CD14-positive monocyte (primary cell): ENCODE measurements around the gene MAMLD1. TPM values are rescaled to one million over a fixed set of nuclear protein-coding genes. Genes with fewer than 3 reads are reported as not detected.

ENCODE experiments used
- DNase-seq, 3 donors: peaks; one replicate each; pipeline ENCODE4 v3.0.0-alpha.2; 2011 to 2022
- H2AFZ ChIP-seq: 2 replicates; pipeline ENCODE4 v1.6.0; 2012; ENCODE audit warnings: mild to moderate bottlenecking, low read depth, low read length, inconsistent platforms; ENCODE audit not compliant: insufficient read depth, poor library complexity, severe bottlenecking
- H3K27ac ChIP-seq, 2 donors: 1 replicate in 1 of 2; 2 replicates in 1 of 2; pipeline ENCODE4 v1.5.1; 2012 to 2013; ENCODE audit warnings: low read length in 2 of 2, control low read depth in 1 of 2, inconsistent platforms in 1 of 2, low read depth in 1 of 2, mild to moderate bottlenecking in 1 of 2
- H3K27me3 ChIP-seq, 2 donors: one replicate each; pipeline versions ENCODE4 v1.6.0 to v1.6.1; 2011 to 2013; ENCODE audit warnings: low read length in 2 of 2; ENCODE audit not compliant: control insufficient read depth in 2 of 2, insufficient read depth in 2 of 2
- H3K36me3 ChIP-seq, 2 donors: replicated peaks in 1 of 2; 1 replicate in 1 of 2; 2 replicates in 1 of 2; pipeline versions ENCODE4 v1.5.1 to v1.6.1; 2012 to 2013; ENCODE audit warnings: low read length in 2 of 2, control low read depth in 1 of 2, inconsistent platforms in 1 of 2, mild to moderate bottlenecking in 1 of 2; ENCODE audit not compliant: insufficient read depth in 2 of 2, control insufficient read depth in 1 of 2
- H3K4me1 ChIP-seq, 2 donors: 1 replicate in 1 of 2; 2 replicates in 1 of 2; pipeline versions ENCODE4 v1.5.1 to v1.6.1; 2012 to 2013; ENCODE audit warnings: low read length in 2 of 2, control low read depth in 1 of 2, inconsistent platforms in 1 of 2, mild to moderate bottlenecking in 1 of 2, moderate library complexity in 1 of 2; ENCODE audit not compliant: insufficient read depth in 2 of 2, control insufficient read depth in 1 of 2
- H3K4me2 ChIP-seq: replicated peaks from 2 replicates; pipeline ENCODE3; 2012; ENCODE audit warnings: low read length, moderate library complexity, mild to moderate bottlenecking; ENCODE audit not compliant: poor library complexity, severe bottlenecking; ENCODE audit errors: extremely low read depth
- H3K4me3 ChIP-seq, 3 experiments: fragments of 200-600 bp in 1 of 3; sonication (generic) in 1 of 3; replicated peaks in 1 of 3; 1 replicate in 2 of 3; 2 replicates in 1 of 3; pipeline ENCODE4 v1.5.1; 2011 to 2013; ENCODE audit warnings: low read length in 3 of 3, mild to moderate bottlenecking in 3 of 3, control low read depth in 2 of 3, low read depth in 2 of 3, inconsistent platforms in 1 of 3, moderate library complexity in 1 of 3
- H3K79me2 ChIP-seq: 2 replicates; pipeline ENCODE4 v1.6.0; 2012; ENCODE audit warnings: mild to moderate bottlenecking, control low read depth, inconsistent platforms, low read length, moderate library complexity; ENCODE audit not compliant: insufficient read depth
- H3K9ac ChIP-seq: 2 replicates; pipeline ENCODE4 v1.6.0; 2017; ENCODE audit warnings: low read length, mild to moderate bottlenecking; ENCODE audit not compliant: insufficient read depth, poor library complexity, severe bottlenecking
- H3K9me3 ChIP-seq, 2 donors: replicated peaks in 1 of 2; 1 replicate in 1 of 2; 2 replicates in 1 of 2; pipeline versions ENCODE4 v1.5.1 to v1.6.1; 2012 to 2013; ENCODE audit warnings: low read length in 2 of 2, control low read depth in 1 of 2; ENCODE audit not compliant: control insufficient read depth in 1 of 2, insufficient read depth in 1 of 2
- H4K20me1 ChIP-seq: 2 replicates; pipeline ENCODE4 v1.6.0; 2012; ENCODE audit warnings: mild to moderate bottlenecking, low read length, control low read depth, moderate library complexity; ENCODE audit not compliant: insufficient read depth
- H3K27ac Mint-ChIP-seq, 7 donors: one replicate each; pipeline ENCODE4 v1.8.0; 2020; ENCODE audit warnings: mild to moderate bottlenecking in 7 of 7, mixed read lengths in 7 of 7, moderate library complexity in 6 of 7, inconsistent platforms in 2 of 7
- H3K27me3 Mint-ChIP-seq, 3 donors: one replicate each; pipeline ENCODE4 v1.8.0; 2021 to 2022; ENCODE audit warnings: low read depth in 3 of 3, mild to moderate bottlenecking in 3 of 3, mixed read lengths in 3 of 3, moderate library complexity in 3 of 3, inconsistent platforms in 1 of 3
- H3K36me3 Mint-ChIP-seq, 2 donors: one replicate each; pipeline ENCODE4 v1.8.0; 2020; ENCODE audit warnings: mixed read lengths in 2 of 2, inconsistent platforms in 1 of 2, mild to moderate bottlenecking in 1 of 2
- H3K4me1 Mint-ChIP-seq: one replicate; pipeline ENCODE4 v1.8.0; 2020; ENCODE audit warnings: mild to moderate bottlenecking, mixed read lengths
- H3K4me3 Mint-ChIP-seq, 2 donors: one replicate each; pipeline ENCODE4 v1.8.0; 2020; ENCODE audit warnings: mild to moderate bottlenecking in 2 of 2, mixed read lengths in 2 of 2, moderate library complexity in 1 of 2
- H3K9me3 Mint-ChIP-seq, 7 donors: one replicate each; pipeline ENCODE4 v1.8.0; 2020 to 2022; ENCODE audit warnings: mixed read lengths in 7 of 7, mild to moderate bottlenecking in 6 of 7, moderate library complexity in 6 of 7, inconsistent platforms in 2 of 7
- WGBS: methylation state at CpG from one replicate; pipeline ENCODE4 v1.1.5; 2013; ENCODE audit warnings: missing lambda C conversion rate; ENCODE audit not compliant: insufficient coverage; 5-methylcytosine and 5-hydroxymethylcytosine counted together
- intact Hi-C, 2 donors: fragments of 100-400 bp; cut with micrococcal nuclease; formaldehyde crosslinking; loops; one replicate each; pipeline versions ENCODE4 v1.15.0 to v1.15.1; 2023
- polyA plus RNA-seq, 3 donors: library from polyadenylated mRNA; depleted of rRNA in 1 of 3; unstranded in 2 of 3; stranded (reverse) in 1 of 3; fragments of 300-500 nt in 2 of 3; fragments of >200 nt in 1 of 3; fragmentation: Illumina TruSeq in 2 of 3; gene quantifications; 1 replicate in 2 of 3; 2 replicates in 1 of 3; pipeline ENCODE4 v1.2.3, GENCODE V29; 2012 to 2021
- TF ChIP-seq, protein P1 (sequence below): fragments of 200-600 bp; IDR thresholded peaks from one replicate; pipeline ENCODE4 v1.8.0; 2022; ENCODE audit warnings: antibody characterized with exemption, mild to moderate bottlenecking

MAMLD1 gene
- polyA plus RNA-seq, 3 donors: not detected

DNA sequence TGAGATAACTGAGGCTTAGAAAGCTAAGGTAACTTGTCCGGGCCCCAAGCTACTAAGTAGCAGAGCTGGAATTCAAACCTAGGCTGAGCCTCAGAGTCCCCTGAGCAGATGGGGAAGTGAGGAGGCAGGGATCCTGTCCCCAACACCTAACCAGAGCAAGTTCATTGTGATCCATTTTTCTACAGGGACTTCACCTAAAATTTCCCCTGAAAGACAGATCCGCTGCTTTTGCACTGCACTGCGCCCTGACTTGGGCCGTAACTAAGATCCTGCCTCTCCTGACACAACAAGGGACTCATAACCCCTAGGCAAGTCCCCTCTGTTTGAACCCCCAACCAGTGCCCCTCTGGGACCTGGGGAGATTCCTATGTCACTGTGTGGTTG lies 179.7 kb downstream of the MAMLD1 start:
- Mint-ChIP-seq H3K4me3 (no peak overlapping the region), H3K27me3 (no peaks in the 10 kb centered on the region), H3K27ac (no peak overlapping the region), H3K4me1 (peaks cover 12% of the 10 kb centered on the region), H3K36me3 (no peaks in the 10 kb centered on the region), H3K9me3 (peaks cover 0 to 12% (median 0%) of the 10 kb centered on the region in 7 donors)
- Histone ChIP-seq H3K36me3 (no peaks in the 10 kb centered on the region), H3K9me3 (no peaks in the 10 kb centered on the region), H3K4me3 (no peak overlapping the region), H3K4me2 (no peak overlapping the region), H3K9ac (no peak overlapping the region), H3K27ac (no peak overlapping the region), H2AFZ (no peak overlapping the region), H3K27me3 (no peaks in the 10 kb centered on the region), H4K20me1 (no peaks in the 10 kb centered on the region), H3K79me2 (no peaks in the 10 kb centered on the region), H3K4me1 (peaks cover 17 to 18% of the 10 kb centered on the region in 2 donors)
- TF ChIP-seq, protein P1, sequence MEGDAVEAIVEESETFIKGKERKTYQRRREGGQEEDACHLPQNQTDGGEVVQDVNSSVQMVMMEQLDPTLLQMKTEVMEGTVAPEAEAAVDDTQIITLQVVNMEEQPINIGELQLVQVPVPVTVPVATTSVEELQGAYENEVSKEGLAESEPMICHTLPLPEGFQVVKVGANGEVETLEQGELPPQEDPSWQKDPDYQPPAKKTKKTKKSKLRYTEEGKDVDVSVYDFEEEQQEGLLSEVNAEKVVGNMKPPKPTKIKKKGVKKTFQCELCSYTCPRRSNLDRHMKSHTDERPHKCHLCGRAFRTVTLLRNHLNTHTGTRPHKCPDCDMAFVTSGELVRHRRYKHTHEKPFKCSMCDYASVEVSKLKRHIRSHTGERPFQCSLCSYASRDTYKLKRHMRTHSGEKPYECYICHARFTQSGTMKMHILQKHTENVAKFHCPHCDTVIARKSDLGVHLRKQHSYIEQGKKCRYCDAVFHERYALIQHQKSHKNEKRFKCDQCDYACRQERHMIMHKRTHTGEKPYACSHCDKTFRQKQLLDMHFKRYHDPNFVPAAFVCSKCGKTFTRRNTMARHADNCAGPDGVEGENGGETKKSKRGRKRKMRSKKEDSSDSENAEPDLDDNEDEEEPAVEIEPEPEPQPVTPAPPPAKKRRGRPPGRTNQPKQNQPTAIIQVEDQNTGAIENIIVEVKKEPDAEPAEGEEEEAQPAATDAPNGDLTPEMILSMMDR: no peak
- intact Hi-C loops: no loop called here
- no peak for DNase-seq
- no CpG with 5 or more reads among the region's 4 CpGs for WGBS

DNA sequence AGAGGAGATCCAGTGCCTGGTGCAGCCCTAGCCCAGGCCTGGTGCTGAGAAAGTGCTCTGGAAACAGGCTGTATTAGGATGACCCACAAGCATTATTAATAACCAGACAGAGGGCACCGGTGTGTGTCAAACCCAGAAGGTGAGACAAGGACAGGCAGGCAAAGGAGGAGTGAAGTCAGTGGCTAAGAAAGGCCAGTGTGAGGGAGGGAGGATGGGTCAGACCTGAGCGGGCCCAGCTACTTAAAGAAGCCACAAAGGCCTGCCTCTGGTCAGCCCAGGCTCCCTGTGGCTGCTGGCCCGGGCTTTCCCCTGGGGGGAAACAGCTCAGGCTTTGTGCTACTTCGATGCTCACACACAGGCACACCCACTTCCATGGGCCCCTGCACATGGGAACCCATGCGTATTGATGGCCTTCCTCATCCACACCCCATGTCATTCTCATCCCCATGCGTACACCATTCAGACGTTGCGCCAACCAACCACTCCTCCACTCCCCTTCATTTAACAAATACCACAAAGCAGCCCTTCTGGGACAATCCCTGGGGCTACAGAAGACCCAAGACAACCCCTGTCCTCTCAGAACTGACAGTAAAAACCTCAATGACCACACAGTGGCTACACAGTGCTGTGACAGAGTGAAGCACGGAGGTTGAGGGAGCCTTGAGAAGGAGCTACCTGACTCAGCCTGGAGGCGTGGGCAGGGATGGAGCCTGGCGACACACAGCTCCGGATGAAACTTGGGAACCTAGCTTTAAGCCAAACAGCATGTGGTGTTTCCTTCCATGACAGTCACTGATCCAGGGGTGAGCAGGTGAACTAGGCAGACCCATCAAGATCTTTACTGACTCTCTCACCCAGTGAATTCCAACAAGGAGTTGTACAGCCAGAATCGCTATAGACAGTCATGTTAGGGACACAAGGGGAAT lies 180.4 kb downstream of the MAMLD1 start:
- Histone ChIP-seq H3K79me2 (no peaks in the 10 kb centered on the region), H3K9ac (no peak overlapping the region), H2AFZ (no peak overlapping the region), H3K9me3 (no peaks in the 10 kb centered on the region), H3K27ac (no peak overlapping the region), H3K4me2 (no peak overlapping the region), H3K4me3 (no peak overlapping the region), H3K4me1 (peaks cover 23 to 24% of the 10 kb centered on the region in 2 donors), H3K36me3 (no peaks in the 10 kb centered on the region), H4K20me1 (no peaks in the 10 kb centered on the region), H3K27me3 (no peaks in the 10 kb centered on the region)
- Mint-ChIP-seq H3K4me3 (no peak overlapping the region), H3K27ac (no peak overlapping the region), H3K27me3 (no peaks in the 10 kb centered on the region), H3K9me3 (peaks cover 0 to 7% (median 0%) of the 10 kb centered on the region in 7 donors), H3K36me3 (no peaks in the 10 kb centered on the region), H3K4me1 (peaks cover 18% of the 10 kb centered on the region)
- TF ChIP-seq, protein P1: no peak
- intact Hi-C loops: no loop called here
- DNase-seq: no peak
- WGBS: 95% methylated on average over 6 of the region's 13 CpGs
